ENCODE results near the gene TGFBI.

Gene TGFBI

GRCh38 chr5:135993880-135994636 is 34.7 kb upstream of the TGFBI start:
- no peak for TF ChIP-seq JUND (IDR thresholded peaks at IDR 0.05; ENCODE audit: low read depth)
- no peak for DNase-seq (ENCODE audit: low read depth in 1 of 2, low spot score in 1 of 2)
- in situ Hi-C loops (cut with HindIII; ENCODE audit: low pct_unique_long_range_greater_than_20kb, low sequenced_read_pairs) = no loop called here

GRCh38 chr5:135995976-135996375 is 32.8 kb upstream of the TGFBI start:
- in situ Hi-C loops (cut with HindIII; ENCODE audit: low pct_unique_long_range_greater_than_20kb, low sequenced_read_pairs) = no loop called here
- no peak for TF ChIP-seq JUND (IDR thresholded peaks at IDR 0.05; ENCODE audit: low read depth)
- DNase-seq (ENCODE audit: low read depth in 1 of 2, low spot score in 1 of 2) = no peak

DNA sequence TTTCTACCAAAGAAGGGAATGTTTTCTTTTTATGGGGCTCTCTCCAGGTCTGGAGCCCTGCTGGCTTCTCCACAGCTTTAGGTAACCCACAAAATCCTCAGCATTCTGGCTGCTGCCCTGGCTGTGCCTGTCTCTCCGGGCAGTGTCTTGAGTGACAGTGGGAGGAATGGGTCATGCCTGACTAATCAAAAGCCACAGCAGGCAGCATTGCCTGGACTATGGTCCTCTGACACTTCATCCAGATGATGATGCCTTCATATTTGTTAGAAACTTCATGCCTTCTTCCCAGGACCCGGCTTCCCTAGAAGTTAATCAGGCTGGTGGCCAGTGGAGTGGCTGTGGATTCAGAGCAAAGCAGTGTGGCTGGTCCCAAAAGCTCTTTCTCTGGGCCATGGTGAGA is 32.2 kb upstream of the TGFBI start:
- no peak for DNase-seq (ENCODE audit: low read depth in 1 of 2, low spot score in 1 of 2)
- no peak for TF ChIP-seq JUND (IDR thresholded peaks at IDR 0.05; ENCODE audit: low read depth)
- in situ Hi-C loops (cut with HindIII; ENCODE audit: low pct_unique_long_range_greater_than_20kb, low sequenced_read_pairs) = no loop called here

GRCh38 chr5:135997673-135998335 is 31.0 kb upstream of the TGFBI start:
- TF ChIP-seq JUND (IDR thresholded peaks at IDR 0.05; ENCODE audit: low read depth) = no peak
- in situ Hi-C loops (cut with HindIII; ENCODE audit: low pct_unique_long_range_greater_than_20kb, low sequenced_read_pairs) = no loop called here
- no peak for DNase-seq (ENCODE audit: low read depth in 1 of 2, low spot score in 1 of 2)

DNA sequence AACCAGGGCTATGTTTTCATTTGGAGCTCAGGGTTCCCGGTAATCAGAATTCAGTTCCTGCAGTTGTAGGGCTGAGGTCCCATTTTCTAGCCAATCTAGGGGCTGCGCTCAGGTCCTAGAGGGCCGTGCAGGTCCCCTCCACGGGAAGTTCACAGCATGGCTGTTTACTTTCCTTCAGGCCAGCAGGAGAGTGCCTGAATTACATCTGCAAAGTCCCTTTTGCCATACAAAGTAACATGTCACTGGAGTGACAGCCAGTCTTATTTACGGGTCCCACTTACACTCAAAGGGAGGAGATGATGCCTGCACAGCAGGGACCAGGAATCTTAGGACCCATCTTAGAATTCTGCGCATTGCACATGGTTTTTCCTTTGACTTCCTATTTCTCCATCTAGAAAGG is 29.9 kb upstream of the TGFBI start:
- no peak for TF ChIP-seq JUND (IDR thresholded peaks at IDR 0.05; ENCODE audit: low read depth)
- in situ Hi-C loops (cut with HindIII; ENCODE audit: low pct_unique_long_range_greater_than_20kb, low sequenced_read_pairs) = no loop called here

DNA sequence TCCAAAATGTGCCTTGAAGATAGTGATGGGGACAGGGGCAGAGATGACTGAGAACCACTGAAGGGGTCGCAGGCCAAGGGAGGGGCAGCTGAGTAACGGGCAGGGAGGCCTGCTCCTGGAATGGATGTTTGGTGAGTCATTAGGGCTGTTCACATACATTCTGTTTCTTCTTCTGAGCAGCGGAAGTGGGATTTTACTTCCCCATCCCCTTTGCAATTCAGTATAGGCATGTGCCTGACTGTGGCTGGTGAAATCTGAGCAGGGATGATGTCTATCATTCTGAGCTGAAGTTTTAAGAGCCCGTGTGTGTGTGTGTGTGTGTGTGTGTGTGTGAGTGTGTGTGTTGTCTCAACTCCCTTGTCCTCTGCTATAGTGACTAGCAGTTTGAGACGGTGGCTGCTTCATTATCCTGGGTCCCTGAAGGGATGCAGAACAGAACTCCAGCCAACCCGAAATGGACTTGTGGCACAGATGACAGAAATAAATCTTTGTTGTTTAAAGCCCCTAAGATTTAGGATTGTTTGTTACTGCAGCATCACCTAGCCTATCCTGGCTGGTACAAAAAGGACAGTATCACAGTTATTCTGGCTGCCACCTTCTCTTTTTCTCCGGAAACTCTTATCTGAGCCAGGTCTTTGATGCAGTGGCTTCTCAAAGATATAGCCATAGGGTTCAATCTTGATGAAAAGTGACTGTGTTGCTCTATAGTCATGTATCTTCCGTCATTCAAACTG is 29.2 kb upstream of the TGFBI start:
- no peak for DNase-seq (ENCODE audit: low read depth in 1 of 2, low spot score in 1 of 2)
- TF ChIP-seq JUND (IDR thresholded peaks at IDR 0.05; ENCODE audit: low read depth) = no peak
- in situ Hi-C loops (cut with HindIII; ENCODE audit: low pct_unique_long_range_greater_than_20kb, low sequenced_read_pairs) = no loop called here

More for the DNA sequence above, 29.9 kb upstream of the TGFBI start:
- DNase-seq (ENCODE audit: low read depth in 1 of 2, low spot score in 1 of 2) = no peak

GRCh38 chr5:136000147-136000546 is 28.6 kb upstream of the TGFBI start:
- TF ChIP-seq JUND (IDR thresholded peaks at IDR 0.05; ENCODE audit: low read depth) = no peak
- DNase-seq (ENCODE audit: low read depth in 1 of 2, low spot score in 1 of 2) = no peak
- in situ Hi-C loops (cut with HindIII; ENCODE audit: low pct_unique_long_range_greater_than_20kb, low sequenced_read_pairs) = no loop called here

DNA sequence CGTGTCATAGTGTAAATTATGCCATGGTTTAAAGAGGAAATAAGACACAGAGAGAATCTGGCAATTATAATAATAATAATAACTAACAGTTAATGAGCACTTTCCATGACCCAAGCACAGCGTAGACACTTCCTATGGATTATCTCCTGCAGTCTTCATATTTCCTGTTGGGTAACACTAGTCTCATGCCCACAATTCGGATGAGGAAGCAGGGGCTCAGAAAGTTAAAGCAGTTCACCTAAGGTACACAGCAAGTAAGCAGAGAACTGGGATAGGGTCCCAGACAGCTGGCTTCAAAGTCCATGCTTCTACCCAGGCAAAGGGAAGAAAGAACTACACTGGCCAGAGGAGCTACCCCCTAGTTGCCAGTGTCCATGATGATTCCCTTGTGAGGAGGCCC is 27.9 kb upstream of the TGFBI start:
- in situ Hi-C loops (cut with HindIII; ENCODE audit: low pct_unique_long_range_greater_than_20kb, low sequenced_read_pairs) = no loop called here
- no peak for TF ChIP-seq JUND (IDR thresholded peaks at IDR 0.05; ENCODE audit: low read depth)
- DNase-seq (ENCODE audit: low read depth in 1 of 2, low spot score in 1 of 2) = no peak

GRCh38 chr5:136001466-136001981 is 27.3 kb upstream of the TGFBI start:
- no peak for TF ChIP-seq JUND (IDR thresholded peaks at IDR 0.05; ENCODE audit: low read depth)
- in situ Hi-C loops (cut with HindIII; ENCODE audit: low pct_unique_long_range_greater_than_20kb, low sequenced_read_pairs) = no loop called here
- no peak for DNase-seq (ENCODE audit: low read depth in 1 of 2, low spot score in 1 of 2)

DNA sequence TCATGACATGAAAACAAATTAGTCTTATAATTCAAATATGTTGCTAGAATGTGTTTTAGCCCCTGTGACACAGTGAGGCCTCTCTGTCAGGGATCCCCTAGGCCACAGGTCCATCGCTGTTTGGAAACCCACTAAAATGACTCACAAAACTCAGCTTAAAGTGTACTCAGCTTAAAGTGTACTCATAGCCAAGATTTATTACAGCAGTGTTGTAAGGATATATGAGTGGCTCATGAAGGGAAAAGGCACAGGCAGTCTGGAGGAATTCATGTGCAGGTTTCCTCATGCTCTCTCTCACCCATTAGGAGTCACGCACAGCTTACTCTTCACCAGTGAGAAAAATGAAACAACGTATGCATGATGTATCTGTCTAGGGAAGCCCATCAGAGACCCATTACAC is 24.4 kb upstream of the TGFBI start:
- DNase-seq (ENCODE audit: low read depth in 1 of 2, low spot score in 1 of 2) = no peak
- no peak for TF ChIP-seq JUND (IDR thresholded peaks at IDR 0.05; ENCODE audit: low read depth)
- in situ Hi-C loops (cut with HindIII; ENCODE audit: low pct_unique_long_range_greater_than_20kb, low sequenced_read_pairs) = no loop called here

DNA sequence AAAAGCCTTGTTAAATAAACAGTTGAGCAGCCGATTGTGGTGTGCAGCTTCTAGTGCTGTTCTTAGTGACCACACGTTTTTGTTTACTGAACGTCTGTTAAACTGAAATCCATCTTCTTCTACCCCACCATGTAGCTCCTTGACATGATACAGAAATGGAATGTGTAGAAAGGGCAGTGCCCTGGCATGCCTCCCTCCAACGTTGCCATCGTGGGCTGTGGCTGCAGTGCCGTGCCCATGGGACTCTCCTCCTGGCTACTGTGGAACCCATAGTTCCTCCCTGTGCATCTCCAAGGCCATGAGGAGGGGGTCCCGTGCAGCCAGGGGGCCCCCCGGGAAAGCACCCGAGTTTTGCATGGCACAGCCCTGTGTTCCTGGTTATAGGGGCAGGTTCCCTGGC is 23.3 kb upstream of the TGFBI start:
- DNase-seq (ENCODE audit: low read depth in 1 of 2, low spot score in 1 of 2) = no peak
- no peak for TF ChIP-seq JUND (IDR thresholded peaks at IDR 0.05; ENCODE audit: low read depth)
- in situ Hi-C loops (cut with HindIII; ENCODE audit: low pct_unique_long_range_greater_than_20kb, low sequenced_read_pairs) = no loop called here

- no peak for DNase-seq (ENCODE audit: low read depth in 1 of 2, low spot score in 1 of 2)
- no peak for TF ChIP-seq JUND (IDR thresholded peaks at IDR 0.05; ENCODE audit: low read depth)
- in situ Hi-C loops (cut with HindIII; ENCODE audit: low pct_unique_long_range_greater_than_20kb, low sequenced_read_pairs) = no loop called here
Measured at GRCh38 chr5:136006164-136006563, 22.6 kb upstream of the TGFBI start.

- DNase-seq (ENCODE audit: low read depth in 1 of 2, low spot score in 1 of 2) = no peak
- in situ Hi-C loops (cut with HindIII; ENCODE audit: low pct_unique_long_range_greater_than_20kb, low sequenced_read_pairs) = no loop called here
Measured at GRCh38 chr5:136006761-136007251, 22.0 kb upstream of the TGFBI start.

More at GRCh38 chr5:136006761-136007251, 22.0 kb upstream of the TGFBI start:
- TF ChIP-seq JUND (IDR thresholded peaks at IDR 0.05; ENCODE audit: low read depth) = no peak
